ENCODE data around the gene JAKMIP3. TPM values are rescaled to one million over a fixed set of nuclear protein-coding genes. Genes with fewer than 3 reads are reported as not detected.

JAKMIP3 gene
- total RNA-seq, 6 donors from 2014 or later, result 0.13 to 3.1 (median 0.52) TPM; not detected in 2

DNA sequence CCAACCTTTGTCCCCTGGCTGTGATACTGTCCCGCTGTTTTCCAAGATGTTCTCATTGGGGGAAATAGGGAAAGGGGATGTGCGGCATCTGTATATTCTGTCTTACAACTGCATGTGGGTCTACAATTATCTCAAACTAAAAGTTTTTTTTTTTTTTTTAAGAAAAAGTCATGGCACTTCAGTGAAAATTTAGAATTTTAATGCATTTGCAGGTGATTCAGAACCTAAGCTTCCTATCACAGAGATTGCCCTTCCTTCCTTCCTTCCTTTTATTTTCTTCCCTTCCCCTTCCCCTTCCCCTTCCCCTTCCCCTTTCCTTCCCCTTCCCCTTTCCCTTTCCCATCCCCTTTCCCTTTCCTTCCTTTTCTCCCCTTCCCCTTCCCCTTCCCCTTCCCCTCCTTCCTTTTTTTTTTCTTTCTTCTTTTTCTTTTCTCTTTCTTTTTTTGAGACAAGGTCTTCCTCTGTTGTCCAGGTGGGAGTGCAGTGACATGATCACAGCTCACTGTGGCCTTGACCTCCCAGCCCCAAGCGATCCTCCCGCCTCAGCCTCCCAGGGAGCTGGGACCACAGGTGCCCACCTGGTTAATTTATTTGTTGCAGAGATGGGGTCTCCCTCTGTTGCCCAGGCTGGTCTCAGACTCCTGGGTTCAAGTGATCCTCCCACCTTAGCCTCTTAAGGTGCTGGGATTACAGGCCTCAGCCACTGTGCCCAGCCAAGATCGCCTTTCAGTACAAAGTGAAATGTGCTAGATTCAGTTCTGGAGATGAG lies 32.0 kb downstream of the JAKMIP3 start:
- TF ChIP-seq, protein P1, sequence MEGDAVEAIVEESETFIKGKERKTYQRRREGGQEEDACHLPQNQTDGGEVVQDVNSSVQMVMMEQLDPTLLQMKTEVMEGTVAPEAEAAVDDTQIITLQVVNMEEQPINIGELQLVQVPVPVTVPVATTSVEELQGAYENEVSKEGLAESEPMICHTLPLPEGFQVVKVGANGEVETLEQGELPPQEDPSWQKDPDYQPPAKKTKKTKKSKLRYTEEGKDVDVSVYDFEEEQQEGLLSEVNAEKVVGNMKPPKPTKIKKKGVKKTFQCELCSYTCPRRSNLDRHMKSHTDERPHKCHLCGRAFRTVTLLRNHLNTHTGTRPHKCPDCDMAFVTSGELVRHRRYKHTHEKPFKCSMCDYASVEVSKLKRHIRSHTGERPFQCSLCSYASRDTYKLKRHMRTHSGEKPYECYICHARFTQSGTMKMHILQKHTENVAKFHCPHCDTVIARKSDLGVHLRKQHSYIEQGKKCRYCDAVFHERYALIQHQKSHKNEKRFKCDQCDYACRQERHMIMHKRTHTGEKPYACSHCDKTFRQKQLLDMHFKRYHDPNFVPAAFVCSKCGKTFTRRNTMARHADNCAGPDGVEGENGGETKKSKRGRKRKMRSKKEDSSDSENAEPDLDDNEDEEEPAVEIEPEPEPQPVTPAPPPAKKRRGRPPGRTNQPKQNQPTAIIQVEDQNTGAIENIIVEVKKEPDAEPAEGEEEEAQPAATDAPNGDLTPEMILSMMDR (IDR thresholded peaks at IDR 0.05), result no peak
- TF ChIP-seq POLR2AphosphoS5 (IDR thresholded peaks at IDR 0.05) (no peak), EP300 (IDR thresholded peaks at IDR 0.05) (no peak)
- WGBS, 2 donors, result 56 to 95% methylated on average over 5 of the region's 5 CpGs
- H3K27ac ChIP-seq, result no peak overlapping the region
- no peaks in the 10 kb centered on the region for H3K4me1 ChIP-seq
- DNase-seq (no peak), ATAC-seq (ENCODE audit: low FRiP score in 2 of 2) (no peak)
- no peaks in the 10 kb centered on the region for H3K9me3 ChIP-seq
- H3K36me3 ChIP-seq, result no peaks in the 10 kb centered on the region
- no peaks in the 10 kb centered on the region for H3K27me3 ChIP-seq
- H3K4me3 ChIP-seq, result no peak overlapping the region

DNA sequence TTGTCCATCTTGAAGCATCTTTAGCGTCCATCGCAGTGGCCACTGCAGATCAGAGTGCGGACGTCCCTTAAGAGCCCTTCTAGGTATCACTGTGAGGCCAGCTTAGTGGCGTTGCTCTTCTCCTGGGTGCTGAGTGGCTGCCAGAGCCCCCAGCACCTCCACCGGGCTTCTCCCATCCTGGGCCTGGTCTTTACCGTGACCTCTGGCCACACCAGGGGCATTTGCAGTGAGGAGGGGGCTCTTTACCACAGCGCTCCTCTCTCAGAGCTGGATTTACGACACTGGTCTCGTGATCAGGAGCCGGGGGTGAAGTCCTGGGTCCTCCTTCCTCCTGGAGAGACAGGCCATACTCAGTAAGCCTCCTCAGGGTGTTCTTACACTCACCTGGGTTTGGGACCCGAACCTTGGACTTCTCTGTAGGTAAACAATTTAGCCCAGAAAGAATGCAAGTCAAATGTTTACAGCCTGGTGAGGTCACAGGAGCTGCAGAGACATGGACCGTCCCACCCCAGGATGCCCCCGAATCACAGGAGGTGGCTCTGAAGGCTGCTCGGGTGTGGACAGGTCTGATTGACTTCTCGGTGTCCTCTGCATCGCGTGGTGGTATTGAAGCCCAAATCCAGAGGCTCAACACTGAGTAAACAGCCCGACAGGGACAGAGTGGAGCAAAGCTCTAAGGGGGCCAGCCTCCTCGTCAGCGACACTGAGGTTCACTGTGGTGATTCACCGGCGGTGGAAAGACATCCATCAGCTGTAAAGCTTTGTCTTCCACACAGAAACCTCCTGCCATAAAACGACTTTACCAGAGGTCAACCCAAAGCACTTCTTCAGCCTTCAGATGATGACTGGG lies 33.0 kb downstream of the JAKMIP3 start:
- Histone ChIP-seq H3K27me3 (no peaks in the 10 kb centered on the region), H3K27ac (no peak overlapping the region), H3K36me3 (no peaks in the 10 kb centered on the region), H3K9me3 (no peaks in the 10 kb centered on the region), H3K4me3 (no peak overlapping the region), H3K4me1 (no peaks in the 10 kb centered on the region)
- 51 to 67% methylated on average over 9 to 24 of the region's 24 CpGs for WGBS, 2 donors
- TF ChIP-seq POLR2AphosphoS5 (IDR thresholded peaks at IDR 0.05), result no peak
- TF ChIP-seq EP300 (IDR thresholded peaks at IDR 0.05), result no peak
- TF ChIP-seq, protein P1 (IDR thresholded peaks at IDR 0.05), result no peak
- TF ChIP-seq POLR2A (IDR thresholded peaks at IDR 0.05), result no peak
- no peak for ATAC-seq (ENCODE audit: low FRiP score in 2 of 2)
- DNase-seq, result peak in 1 of 2 donors; percentile 19

DNA sequence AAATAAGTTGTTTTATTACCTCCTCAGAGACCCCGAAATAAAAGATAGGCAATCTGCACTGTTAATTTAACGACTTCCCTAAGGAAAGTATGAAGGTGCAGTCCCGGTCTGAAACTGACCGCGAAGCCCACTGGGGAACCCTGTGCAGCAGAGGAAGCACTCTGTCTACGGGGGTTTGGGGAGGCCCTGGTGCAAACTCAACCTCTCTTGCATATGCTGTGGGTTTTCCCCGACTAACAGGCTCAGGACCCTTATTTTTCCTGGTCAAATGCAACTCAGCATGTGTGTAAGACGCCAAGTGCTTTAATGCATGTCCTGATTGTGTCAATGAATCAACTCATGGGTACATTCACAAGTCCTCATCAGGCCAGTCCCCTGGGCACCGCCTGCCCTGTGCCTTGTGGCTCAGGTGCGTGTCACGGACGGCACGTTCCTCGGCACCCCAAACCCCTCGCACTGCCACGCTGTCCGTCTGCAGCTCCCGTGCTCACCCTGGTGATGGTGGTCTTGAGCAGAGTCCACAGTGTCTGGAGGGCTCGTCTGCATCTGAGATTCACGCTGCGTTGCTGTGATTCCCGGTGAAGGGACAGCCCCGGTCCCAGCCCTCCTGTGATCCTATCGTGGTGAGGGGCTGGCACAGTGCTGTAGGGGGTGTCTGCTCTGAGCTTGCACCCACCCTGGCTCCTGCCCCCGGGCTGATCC lies 33.8 kb downstream of the JAKMIP3 start:
- Histone ChIP-seq H3K27me3 (no peaks in the 10 kb centered on the region), H3K36me3 (no peaks in the 10 kb centered on the region), H3K4me1 (no peaks in the 10 kb centered on the region), H3K27ac (no peak overlapping the region), H3K4me3 (no peak overlapping the region), H3K9me3 (no peaks in the 10 kb centered on the region)
- TF ChIP-seq EP300 (IDR thresholded peaks at IDR 0.05) (no peak), POLR2AphosphoS5 (IDR thresholded peaks at IDR 0.05) (no peak), POLR2A (IDR thresholded peaks at IDR 0.05) (no peak)
- TF ChIP-seq, protein P1 (IDR thresholded peaks at IDR 0.05), result no peak
- 78 to 84% methylated on average over 16 to 25 of the region's 25 CpGs for WGBS, 2 donors
- DNase-seq (peak in 1 of 2 donors; percentile 11), ATAC-seq (ENCODE audit: low FRiP score in 2 of 2) (no peak)

DNA sequence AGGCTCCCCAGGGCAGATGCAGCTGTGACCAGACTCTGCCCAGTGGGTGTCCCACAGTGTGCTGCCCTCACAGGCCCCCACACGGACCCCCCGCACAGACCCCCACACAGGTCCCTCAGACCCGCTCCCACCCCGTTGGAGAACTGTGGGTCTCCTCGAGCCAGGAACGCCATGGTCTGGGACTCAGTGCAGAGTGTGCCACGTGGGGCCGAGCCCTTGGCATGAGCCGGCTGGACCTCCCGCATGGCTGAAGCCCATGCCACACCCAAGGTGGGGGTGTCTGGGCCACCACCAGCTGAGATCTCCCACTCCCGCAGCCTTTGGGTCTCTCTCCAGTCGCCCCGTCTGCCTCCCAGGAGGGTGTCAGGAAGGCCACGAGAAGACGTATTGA lies 34.3 kb downstream of the JAKMIP3 start:
- Histone ChIP-seq H3K36me3 (no peaks in the 10 kb centered on the region), H3K9me3 (no peaks in the 10 kb centered on the region), H3K27ac (no peak overlapping the region), H3K4me3 (no peak overlapping the region), H3K4me1 (no peaks in the 10 kb centered on the region), H3K27me3 (no peaks in the 10 kb centered on the region)
- no peak for TF ChIP-seq POLR2A (IDR thresholded peaks at IDR 0.05)
- no peak for TF ChIP-seq EP300 (IDR thresholded peaks at IDR 0.05)
- TF ChIP-seq, protein P1 (IDR thresholded peaks at IDR 0.05), result no peak
- TF ChIP-seq POLR2AphosphoS5 (IDR thresholded peaks at IDR 0.05), result no peak
- 94 to 100% methylated on average over 1 to 11 of the region's 15 CpGs for WGBS, 2 donors
- DNase-seq, result peak in 1 of 2 donors; percentile 7
- ATAC-seq (ENCODE audit: low FRiP score in 2 of 2), result peak in 1 of 2 donors; percentile 21
